Measurements from ENCODE around the gene CACUL1. TPM values are rescaled to one million over a fixed set of nuclear protein-coding genes. Genes with fewer than 3 reads are reported as not detected.
A peak's percentile ranks its signal among the peaks of the same experiment; 100 is the strongest.

CACUL1 gene
- 18.9 and 38.9 TPM in 2 replicates for total RNA-seq (2011; cell fraction: chromatin; rRNA removed; ENCODE audit: low replicate concordance)
- total RNA-seq (2011; cell fraction: nucleolus; rRNA removed), result 6.3 and 13.0 TPM in 2 replicates
- total RNA-seq (2011; cell fraction: nucleoplasm; rRNA removed), result 16.6 and 33.1 TPM in 2 replicates
- total RNA-seq (2014; rRNA removed) (13.5 and 13.9 TPM in 2 replicates), total RNA-seq (2014; rRNA removed; fragmentation: Illumina TruSeq; extraction: Trizol) (16.1 and 18.4 TPM in 2 replicates), total RNA-seq (2015; rRNA removed; fragmentation: Illumina TruSeq; extraction: Trizol) (14.8 and 15.1 TPM in 2 replicates), total RNA-seq (2021) (16.5 and 17.1 TPM in 2 replicates), polyA plus RNA-seq (2011; rRNA removed) (13.9 and 15.0 TPM in 2 replicates), polyA plus RNA-seq (2014; fragmentation: Illumina TruSeq; extraction: Trizol) (6.1 and 6.5 TPM in 2 replicates), polyA plus RNA-seq (2014; fragmentation: Nextera tagmentation; extraction: Ambion mirVana) (10 to 100 TPM in 1 of 2 experiments, 1 to 10 TPM in 1; 4.5 to 10.1 TPM), polyA plus RNA-seq (2014; rRNA removed) (6.1 and 6.4 TPM in 2 replicates), polyA minus RNA-seq (2011; rRNA and poly(A)+ RNA removed) (17.8 and 20.5 TPM in 2 replicates), Bru-seq, nascent RNA (percentile 78 among the genes with signal in this experiment), BruChase-seq, experiment 1, labeled RNA remaining after a 2-hour chase (percentile 87 among the genes with signal in this experiment), BruChase-seq, experiment 2, labeled RNA remaining after a 6-hour chase (percentile 89 among the genes with signal in this experiment)
- polyA plus RNA-seq (2011; cell fraction: cytosol; rRNA removed), result 2.9 and 4.4 TPM in 2 replicates
- polyA plus RNA-seq (2011; cell fraction: nucleus; rRNA removed), result 4.8 and 7.2 TPM in 2 replicates
- polyA plus RNA-seq (2012), result 5.8 and 6.6 TPM in 2 replicates
- 11.9 and 12.9 TPM in 2 replicates for polyA minus RNA-seq (2011; cell fraction: cytosol; rRNA and poly(A)+ RNA removed)
- polyA minus RNA-seq (2011; cell fraction: nucleus; rRNA and poly(A)+ RNA removed), result 9.2 and 15.4 TPM in 2 replicates
- long read RNA-seq, experiment 1, full-length matches to known transcripts, result 18 of 32 reads
- long read RNA-seq, experiment 1, partial matches to known transcripts, result 3 of 32 reads
- long read RNA-seq, experiment 1, other reads (novel, unspliced or antisense), result 11 of 32 reads
- long read RNA-seq, experiment 2, full-length matches to known transcripts, result 3 of 9 reads
- long read RNA-seq, experiment 2, partial matches to known transcripts, result 0 of 9 reads
- long read RNA-seq, experiment 2, other reads (novel, unspliced or antisense), result 6 of 9 reads
- long read RNA-seq, experiment 3, full-length matches to known transcripts, result 8 of 27 reads
- long read RNA-seq, experiment 3, partial matches to known transcripts, result 0 of 27 reads
- long read RNA-seq, experiment 3, other reads (novel, unspliced or antisense), result 19 of 27 reads

DNA sequence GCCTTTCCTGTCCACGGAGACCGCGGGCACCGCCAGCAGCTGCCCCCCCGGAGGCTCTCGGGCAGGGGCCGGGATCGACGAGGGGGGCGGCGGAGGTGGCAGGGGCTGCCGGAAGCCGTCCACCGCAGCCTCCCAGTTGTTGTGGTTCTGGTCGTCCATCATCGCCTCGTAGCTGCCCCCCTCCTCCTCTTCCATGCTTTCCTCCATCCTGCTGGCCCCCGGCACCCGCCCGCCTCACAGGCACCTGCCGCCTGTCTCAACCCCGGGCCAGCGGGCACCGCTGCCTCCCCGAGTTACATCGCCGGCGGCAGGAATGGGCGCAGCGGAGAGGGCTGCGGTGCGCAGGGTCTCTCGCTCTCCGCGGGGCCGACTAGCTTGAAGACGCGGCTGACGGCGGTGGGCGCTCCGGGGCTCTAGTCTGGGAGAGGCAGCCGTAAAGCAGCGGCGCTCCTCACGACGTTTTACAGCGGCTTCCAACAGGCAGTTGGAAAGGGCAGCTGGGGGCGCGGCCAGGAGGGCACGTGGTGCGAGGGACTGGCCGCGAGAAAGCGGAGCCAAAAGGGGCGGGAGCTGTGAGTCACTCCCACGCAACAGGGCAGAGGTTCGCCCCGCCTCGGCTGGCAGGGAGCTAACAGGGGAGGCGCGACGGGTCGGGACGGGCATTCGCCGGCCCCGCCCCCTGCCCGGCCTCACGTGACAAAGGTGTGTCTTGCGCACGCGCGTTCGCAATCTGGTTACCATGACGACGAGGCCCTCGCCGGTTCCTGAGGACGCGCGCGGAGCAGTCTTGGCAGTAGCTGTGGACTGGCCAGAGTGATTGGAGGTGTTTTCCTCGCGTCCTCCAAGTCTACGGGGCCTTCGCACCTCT lies at the start of gene CACUL1:
Gene CACUL1, minus strand, starts transcription at position 415 of the 868 bp plus-strand sequence. Its CDS starts 208 bp downstream, at position 207.
- H3K27me3 ChIP-seq (ENCODE audit: control insufficient read depth in 2 of 2, insufficient read depth in 2 of 2, low read length in 2 of 2), result no peaks in the 10 kb centered on the region
- H3K36me3 ChIP-seq (ENCODE audit: control insufficient read depth, insufficient read depth, low read length), result 0 out of 3 replicates have a peak, but pooled peaks cover 4% of the 10 kb centered on the region
- under 1% methylated on average over 50 of the region's 87 CpGs for WGBS (ENCODE audit: insufficient coverage, low coverage, missing lambda C conversion rate)
- peak within 1 kb of the TSS; percentile 97 for H3K4me3 ChIP-seq
- peaks cover 0 to 11% of the 10 kb centered on the region in 2 experiments; a peak in 3 of 5 replicates for H3K4me1 ChIP-seq (replicated peaks in 1 of 2; ENCODE audit: control insufficient read depth in 2 of 2, insufficient read depth in 2 of 2, low read length in 2 of 2)
- H3K9me1 ChIP-seq (ENCODE audit: control insufficient read depth, insufficient read depth, low read length), result no peaks in the 10 kb centered on the region
- peaks cover 48% of the 10 kb centered on the region for H3K79me2 ChIP-seq (ENCODE audit: control insufficient read depth, insufficient read depth, low read length)
- CTCF ChIA-PET (ENCODE audit: low intra/inter-chr PET ratio), result no interaction called here
- peak within 1 kb of the TSS; percentile 85 for H3K27ac ChIP-seq (ENCODE audit: extremely low read depth, low read depth, low read length)
- FAIRE-seq (peak; percentile 98), DNase-seq (ENCODE audit: extremely low read depth in 1 of 4, low spot score in 3 of 4) (peak; percentile 95 to 97 (median 96)), ATAC-seq (peak; percentile 94)
- H4K20me1 ChIP-seq (replicated peaks; ENCODE audit: control insufficient read depth, insufficient read depth, low read length), result peaks cover 18% of the 10 kb centered on the region
- POLR2A ChIA-PET, result interaction anchor here (0.6 to 3.1 kb wide), 7 partner anchors 12 to 325 kb away, joined by 3 to 15 read pairs (median 4); no protein-coding TSS in a partner anchor
- peak within 1 kb of the TSS; percentile 83 to 97 for H3K9ac ChIP-seq (ENCODE audit: insufficient read depth in 1 of 2, low read depth in 2 of 2, low read length in 2 of 2)
- H3K9me3 ChIP-seq (replicated peaks; ENCODE audit: control insufficient read depth, insufficient read depth, low read depth, low read length), result no peaks in the 10 kb centered on the region
- H3K4me2 ChIP-seq (ENCODE audit: insufficient read depth, low read length), result peak within 1 kb of the TSS; percentile 85
- intact Hi-C loops (cut with micrococcal nuclease) (no loop called here), in situ Hi-C loops (cut with MboI) (no loop called here)
- H2AFZ ChIP-seq (ENCODE audit: low read depth, low read length), result peak within 1 kb of the TSS; percentile 94
- BruUV-seq (replicated peaks), result no TSS peak
- TF ChIP-seq, protein P1, sequence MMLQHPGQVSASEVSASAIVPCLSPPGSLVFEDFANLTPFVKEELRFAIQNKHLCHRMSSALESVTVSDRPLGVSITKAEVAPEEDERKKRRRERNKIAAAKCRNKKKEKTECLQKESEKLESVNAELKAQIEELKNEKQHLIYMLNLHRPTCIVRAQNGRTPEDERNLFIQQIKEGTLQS (IDR thresholded peaks at IDR 0.05), result peak; percentile 73
- TF ChIP-seq, protein P1 (CRISPR knock-in tag; conservative IDR thresholded peaks at IDR 0.05), result no peak
- TF ChIP-seq ZNF431 (CRISPR knock-in tag; IDR thresholded peaks at IDR 0.05), result no peak
- TF ChIP-seq RAD51 (IDR thresholded peaks at IDR 0.05; ENCODE audit: borderline replicate concordance, low read depth), result peak; percentile 97
- peak; percentile 42; the same call in 1 of the 2 replicates for TF ChIP-seq SOX6 (IDR thresholded peaks at IDR 0.05)
- TF ChIP-seq, protein P2, sequence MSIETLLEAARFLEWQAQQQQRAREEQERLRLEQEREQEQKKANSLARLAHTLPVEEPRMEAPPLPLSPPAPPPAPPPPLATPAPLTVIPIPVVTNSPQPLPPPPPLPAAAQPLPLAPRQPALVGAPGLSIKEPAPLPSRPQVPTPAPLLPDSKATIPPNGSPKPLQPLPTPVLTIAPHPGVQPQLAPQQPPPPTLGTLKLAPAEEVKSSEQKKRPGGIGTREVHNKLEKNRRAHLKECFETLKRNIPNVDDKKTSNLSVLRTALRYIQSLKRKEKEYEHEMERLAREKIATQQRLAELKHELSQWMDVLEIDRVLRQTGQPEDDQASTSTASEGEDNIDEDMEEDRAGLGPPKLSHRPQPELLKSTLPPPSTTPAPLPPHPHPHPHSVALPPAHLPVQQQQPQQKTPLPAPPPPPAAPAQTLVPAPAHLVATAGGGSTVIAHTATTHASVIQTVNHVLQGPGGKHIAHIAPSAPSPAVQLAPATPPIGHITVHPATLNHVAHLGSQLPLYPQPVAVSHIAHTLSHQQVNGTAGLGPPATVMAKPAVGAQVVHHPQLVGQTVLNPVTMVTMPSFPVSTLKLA (conservative IDR thresholded peaks at IDR 0.05), result peak; percentile 89 to 94
- no peak for TF ChIP-seq ZNF140 (CRISPR knock-in tag; IDR thresholded peaks at IDR 0.05)
- TF ChIP-seq, protein P3, sequence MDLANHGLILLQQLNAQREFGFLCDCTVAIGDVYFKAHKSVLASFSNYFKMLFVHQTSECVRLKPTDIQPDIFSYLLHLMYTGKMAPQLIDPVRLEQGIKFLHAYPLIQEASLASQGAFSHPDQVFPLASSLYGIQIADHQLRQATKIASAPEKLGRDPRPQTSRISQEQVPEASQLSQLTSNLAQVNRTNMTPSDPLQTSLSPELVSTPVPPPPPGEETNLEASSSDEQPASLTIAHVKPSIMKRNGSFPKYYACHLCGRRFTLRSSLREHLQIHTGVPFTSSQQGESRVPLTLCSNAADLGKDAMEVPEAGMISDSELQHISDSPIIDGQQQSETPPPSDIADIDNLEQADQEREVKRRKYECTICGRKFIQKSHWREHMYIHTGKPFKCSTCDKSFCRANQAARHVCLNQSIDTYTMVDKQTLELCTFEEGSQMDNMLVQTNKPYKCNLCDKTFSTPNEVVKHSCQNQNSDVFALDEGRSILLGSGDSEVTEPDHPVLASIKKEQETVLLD (IDR thresholded peaks at IDR 0.05), result peak; percentile 87
- TF ChIP-seq, protein P4, sequence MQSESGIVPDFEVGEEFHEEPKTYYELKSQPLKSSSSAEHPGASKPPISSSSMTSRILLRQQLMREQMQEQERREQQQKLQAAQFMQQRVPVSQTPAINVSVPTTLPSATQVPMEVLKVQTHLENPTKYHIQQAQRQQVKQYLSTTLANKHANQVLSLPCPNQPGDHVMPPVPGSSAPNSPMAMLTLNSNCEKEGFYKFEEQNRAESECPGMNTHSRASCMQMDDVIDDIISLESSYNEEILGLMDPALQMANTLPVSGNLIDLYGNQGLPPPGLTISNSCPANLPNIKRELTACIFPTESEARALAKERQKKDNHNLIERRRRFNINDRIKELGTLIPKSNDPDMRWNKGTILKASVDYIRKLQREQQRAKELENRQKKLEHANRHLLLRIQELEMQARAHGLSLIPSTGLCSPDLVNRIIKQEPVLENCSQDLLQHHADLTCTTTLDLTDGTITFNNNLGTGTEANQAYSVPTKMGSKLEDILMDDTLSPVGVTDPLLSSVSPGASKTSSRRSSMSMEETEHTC (IDR thresholded peaks at IDR 0.05), result peak; percentile 81

Measured in K562 (cell line).